GM21526 (cell line): ENCODE data around the gene MSANTD4.
"Not testable (repeated sequence)": the region's sequence is repeated elsewhere in the genome, so short reads cannot be mapped to it uniquely, and the experiment has no call there.

Experiments
- ATAC-seq: cut with Tn5 transposase; IDR thresholded peaks from one replicate; pipeline ENCODE4 v1.9.1; 2021; ENCODE audit warnings: moderate library complexity; ENCODE audit not compliant: unreplicated experiment, low FRiP score

Gene MSANTD4

DNA sequence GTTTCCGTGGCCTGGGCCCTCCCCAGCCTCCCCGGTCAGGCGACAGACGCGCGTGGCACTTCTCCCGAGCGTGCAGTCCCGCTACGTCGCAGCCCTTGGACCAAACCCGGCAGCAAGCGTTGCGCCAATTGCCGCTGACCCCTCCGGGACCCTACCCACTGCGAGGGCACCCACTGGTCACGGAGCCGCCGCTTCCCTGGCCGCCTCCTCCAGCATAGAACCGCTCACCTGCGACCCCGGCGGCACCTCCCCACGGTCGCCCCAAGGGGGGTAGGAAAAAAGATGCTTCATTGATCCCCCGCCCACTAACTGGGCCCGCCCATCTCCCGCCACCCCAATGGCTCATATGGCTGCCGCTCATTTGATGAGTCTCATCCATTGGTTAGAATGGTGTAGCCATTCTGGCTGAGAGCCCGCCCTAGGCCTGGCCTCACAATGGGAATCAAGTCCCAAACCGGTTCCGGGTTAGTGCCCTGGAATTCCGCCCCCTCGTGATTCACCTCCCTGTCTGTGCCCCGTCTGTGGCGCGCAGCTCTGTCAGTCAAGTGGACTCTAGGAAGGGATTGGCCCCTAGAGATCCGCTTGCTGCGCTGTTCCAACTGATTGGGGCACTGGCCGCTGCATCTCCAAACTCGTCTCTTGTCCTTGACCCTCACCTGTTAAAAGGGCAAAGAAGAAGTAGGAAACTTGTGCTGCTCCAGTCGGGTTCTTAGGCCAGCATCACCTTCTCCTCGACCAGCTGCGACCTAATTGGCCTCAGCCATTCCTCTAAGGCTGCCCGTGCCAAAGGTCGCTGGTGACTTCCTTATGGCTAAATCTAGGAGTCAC is at the start of gene MSANTD4:
TSS of gene MSANTD4 (minus strand) at position 274 of the 828 bp plus-strand sequence. CDS start 11,323 bp downstream, outside the sequence.
- ATAC-seq, result peak; percentile 99

DNA sequence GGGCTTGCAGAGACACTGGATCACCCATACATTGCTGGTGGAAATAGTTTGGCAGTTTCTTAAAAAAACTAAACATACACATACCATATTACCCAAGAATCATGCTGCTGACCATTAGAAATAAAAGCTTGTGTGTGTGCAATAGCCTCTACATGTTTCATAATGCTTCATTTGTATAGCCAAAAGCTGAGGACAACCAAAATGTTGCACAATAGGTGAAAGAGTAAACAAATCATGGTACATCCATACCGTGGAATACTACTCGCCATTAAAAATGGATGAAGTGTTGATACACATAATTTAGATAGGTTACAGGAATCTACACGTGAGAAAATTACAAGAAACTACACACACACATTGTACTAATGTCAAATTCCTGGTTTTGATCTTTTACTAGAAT is 48.6 kb upstream of the MSANTD4 start:
- no peak for ATAC-seq

DNA sequence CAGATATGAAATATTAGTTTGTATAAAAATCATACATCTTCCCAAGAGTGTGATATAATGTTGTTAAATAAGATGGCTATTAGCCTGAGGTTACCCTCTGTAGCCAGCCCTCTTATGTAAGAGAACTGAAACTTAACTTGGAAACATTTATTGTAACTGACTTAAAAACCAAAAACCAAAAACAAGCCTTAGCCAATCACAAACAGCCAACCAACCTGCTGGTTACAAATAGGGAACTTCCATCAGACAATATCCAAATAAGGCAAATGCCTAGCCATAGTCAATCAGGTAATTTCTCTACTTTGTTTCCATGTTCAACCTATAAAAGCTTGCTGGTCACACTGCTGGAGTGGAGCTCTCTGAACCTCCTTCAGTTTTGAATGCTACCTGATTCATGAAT is 41.0 kb upstream of the MSANTD4 start:
- no peak for ATAC-seq

DNA sequence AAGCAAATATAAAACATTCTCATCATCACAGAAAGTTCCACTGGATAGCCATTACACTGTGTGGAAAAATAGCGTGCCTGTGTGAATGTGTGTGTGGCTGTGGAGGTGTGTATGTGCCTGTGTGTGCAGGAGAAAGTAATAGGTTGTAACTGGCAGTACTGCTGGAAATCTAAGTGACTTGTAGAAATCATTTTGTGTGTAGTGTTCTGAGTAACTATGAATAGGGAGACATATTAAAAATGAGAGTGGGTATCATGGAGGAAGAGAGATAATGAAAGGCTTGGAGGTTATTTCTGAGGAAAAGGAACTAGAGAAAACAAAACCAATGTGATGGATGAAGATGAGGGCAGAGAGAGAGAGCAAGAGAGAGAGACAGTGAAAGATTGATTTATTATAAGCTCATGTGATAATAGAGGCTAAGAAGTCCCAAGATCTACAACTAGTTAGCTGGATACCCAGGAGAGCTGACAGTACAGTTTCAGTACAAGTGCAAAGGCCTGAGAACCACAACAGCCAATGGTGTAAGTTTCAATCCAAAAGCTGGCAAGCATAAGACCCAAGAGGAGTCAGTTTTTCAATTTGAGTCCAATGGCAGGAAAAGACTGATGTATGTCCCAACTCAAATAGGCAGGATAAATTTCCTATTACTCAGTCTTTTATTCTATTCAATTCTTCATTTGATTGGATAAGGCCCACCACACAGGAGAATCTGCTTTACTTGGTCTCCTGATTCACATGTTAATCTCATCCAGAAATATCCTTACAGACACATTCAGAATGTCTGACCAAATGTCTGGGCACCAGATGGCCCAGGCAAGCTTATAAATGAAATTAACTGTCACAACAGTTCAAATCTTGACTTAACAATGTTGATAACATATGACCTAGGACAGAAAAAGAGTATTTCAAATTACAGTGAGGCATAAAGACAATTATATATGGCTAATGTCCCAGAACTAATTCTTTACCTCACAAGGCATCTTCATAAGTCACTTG is 40.2 kb upstream of the MSANTD4 start:
- no peak for ATAC-seq

DNA sequence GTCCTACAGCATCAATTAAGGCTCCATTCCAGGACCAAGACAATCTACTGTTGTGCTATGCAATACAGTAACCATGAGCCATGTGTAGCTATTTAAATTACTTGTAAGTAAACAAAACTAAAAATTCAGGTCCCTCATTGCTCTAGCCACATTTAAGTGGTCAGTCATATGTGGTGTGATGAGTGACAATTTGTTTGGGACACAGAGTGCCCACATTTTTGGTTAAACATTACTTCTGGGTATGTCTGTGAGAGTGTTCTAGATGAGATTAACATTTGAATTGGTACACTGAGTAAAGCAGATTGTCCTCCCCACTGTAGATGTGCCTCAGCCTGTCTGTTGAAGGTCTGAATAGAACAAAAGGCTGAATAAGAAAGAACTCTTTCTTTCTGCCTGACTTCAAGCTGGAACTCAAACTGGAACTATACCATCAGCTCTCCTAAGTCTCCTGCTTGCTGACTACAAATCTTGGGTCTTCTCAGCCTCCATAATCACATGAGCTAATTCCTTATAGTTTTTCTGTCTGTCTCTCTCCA is 39.3 kb upstream of the MSANTD4 start:
- no peak for ATAC-seq

DNA sequence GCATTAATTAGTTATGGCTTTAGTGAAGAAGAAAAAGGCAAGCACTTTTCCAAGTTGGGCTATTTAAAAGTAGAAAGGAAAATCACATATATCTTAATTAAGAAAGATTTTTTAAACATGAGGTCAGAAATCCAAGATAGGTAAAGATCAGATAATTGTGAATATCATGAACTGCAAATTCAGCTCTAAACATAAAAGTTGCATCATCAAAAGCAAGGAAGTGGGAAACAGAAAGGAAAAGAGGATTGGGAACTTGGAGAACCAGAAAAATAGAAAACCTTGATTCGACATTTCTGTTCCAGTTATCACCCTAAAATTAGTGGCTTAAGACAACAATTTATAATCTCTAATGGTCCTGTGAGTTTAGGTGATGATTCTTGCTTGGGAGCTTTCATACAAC is 37.6 kb upstream of the MSANTD4 start:
- ATAC-seq, result no peak

DNA sequence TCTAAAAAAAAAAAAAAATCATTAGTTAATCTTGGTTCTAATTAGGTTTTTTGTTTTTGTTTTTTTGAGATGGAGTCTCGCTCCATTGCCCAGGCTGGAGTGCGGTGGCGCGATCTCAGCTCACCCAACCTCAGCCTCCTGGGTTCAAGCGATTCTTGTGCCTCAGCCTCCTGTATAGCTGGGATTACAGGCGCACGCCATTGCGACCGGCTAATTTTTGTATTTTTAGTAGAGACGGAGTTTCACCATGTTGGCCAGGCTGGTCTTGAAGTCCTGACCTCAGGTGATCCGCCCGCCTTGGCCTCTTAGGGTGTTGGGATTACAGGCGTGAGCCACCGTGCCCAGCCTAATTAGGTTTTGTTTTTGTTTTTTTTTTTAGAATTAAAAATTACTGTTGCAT is 36.3 kb upstream of the MSANTD4 start:
- ATAC-seq, result not testable (repeated sequence)

DNA sequence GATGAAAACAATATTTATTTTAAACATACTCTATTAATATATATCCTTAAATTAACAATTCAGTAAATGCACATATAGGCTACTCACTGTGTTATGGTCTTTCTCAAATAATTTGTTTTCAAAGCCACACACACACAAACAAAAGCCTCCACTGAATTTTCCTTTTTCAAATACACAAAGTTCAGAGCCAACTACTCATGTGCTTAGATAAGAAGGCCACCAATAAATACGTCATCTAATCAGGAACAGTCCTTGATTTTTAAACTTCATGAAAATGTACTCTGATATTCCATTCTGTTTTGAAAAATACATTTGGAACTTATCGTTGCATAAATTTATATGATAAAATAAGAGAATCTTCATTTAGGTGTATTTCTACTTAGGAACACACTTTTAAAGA is 29.1 kb upstream of the MSANTD4 start:
- ATAC-seq, result no peak

DNA sequence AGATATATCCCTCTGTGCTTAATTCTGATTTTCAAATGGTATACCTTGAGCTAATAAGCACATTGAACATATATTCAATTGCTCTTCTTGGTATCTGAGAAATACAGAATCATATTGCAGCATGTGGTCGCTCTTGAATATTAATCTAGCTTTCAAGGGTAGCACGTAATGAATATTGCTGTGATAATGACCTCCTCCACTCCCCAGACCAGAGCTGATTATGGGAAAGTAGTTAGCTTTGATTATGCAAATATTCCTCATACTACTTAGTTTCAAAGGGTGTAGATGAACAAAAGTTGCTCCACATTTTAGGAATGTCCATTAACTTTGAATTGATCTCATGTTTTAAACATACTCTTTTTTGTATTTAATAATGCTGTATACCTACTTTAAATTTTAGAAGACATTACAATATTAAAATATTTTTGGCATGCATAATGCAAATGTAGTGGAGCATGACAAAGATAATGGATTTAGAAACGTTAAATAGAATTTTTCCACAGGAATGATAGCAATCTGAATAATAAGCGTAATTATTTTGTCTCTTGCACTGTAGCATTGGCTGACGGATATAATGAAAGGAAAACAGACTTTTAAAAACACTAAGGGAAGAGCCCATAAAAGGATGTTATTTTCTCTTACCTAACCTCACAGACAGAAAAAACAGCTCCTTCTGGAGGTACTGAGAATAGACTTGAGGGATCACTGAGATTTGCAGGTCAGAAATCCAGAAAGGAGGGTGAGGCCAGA is 27.9 kb upstream of the MSANTD4 start:
- ATAC-seq, result no peak

DNA sequence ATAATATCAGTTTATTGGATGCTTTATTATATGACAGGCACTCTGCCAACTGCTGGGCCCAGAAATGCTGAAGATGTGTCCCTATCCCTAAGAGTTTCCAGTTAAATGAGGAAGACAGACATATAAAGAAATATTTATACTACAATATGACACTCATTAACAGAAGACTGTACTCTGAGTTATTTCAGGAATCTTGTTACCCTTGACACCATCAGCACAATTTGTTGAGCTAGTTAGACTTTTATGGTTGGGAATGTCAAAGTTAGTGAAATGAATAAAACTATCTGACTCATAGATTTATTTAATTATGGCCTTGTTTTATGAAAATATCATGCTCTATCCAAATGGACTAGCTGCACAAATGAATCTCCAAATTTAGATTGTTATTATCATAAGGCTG is 25.6 kb upstream of the MSANTD4 start:
- ATAC-seq, result no peak

DNA sequence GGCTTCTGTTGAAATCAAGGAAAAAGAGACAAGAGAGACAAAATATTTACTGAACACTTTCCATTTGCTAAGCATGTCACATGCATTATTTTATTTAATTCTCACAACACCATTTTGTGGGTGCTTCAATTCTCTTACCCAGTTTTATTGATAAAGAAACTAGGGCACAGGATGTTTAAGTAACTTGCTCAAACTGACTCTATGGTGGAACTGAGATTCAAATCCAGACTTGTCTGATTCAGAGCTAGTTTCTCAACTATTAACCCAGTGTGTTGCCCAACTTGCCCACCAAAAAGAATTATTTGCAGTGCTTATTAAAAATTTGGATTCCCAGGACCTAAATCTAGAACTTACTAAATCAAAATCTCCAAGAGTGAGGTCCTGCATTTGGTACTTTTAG is 21.5 kb upstream of the MSANTD4 start:
- ATAC-seq, result no peak

DNA sequence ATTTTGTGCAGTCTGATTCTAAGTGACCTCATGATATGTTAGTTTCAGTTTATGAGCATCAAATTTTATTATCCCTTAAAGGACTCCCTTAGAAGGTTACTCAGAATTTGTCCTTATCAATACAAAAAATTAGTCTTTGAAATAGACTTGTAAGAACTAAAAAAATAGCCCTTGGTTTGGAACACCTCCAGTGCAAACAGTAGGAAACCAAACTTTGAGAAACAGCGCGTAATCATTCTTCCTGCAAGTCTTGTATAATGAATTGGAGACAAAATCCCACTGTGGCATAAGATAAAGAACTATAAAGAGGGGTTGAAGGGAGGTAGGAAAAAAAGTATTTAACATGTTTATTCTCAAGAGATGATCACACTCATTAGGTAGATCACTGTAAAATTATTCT is 10.8 kb upstream of the MSANTD4 start:
- ATAC-seq, result no peak

DNA sequence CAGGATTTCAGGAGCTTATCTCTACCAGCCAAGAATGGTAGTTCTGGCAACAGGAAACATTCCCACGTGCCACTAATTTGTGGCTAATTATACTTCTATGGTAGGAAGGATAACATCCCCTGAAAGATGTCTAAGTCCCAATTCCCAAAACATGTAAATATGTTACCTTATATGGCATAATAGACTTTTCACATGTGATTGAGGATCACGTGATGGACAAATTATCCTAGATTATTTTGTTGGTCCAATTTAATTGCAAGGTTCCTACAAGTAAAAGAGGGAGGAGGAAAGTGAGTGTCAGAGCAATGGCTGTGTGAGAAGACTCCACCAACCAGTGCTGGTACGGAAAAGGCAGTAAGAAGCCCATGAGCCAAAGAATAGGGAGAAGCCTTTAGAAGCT is 9.9 kb upstream of the MSANTD4 start:
- ATAC-seq, result no peak

DNA sequence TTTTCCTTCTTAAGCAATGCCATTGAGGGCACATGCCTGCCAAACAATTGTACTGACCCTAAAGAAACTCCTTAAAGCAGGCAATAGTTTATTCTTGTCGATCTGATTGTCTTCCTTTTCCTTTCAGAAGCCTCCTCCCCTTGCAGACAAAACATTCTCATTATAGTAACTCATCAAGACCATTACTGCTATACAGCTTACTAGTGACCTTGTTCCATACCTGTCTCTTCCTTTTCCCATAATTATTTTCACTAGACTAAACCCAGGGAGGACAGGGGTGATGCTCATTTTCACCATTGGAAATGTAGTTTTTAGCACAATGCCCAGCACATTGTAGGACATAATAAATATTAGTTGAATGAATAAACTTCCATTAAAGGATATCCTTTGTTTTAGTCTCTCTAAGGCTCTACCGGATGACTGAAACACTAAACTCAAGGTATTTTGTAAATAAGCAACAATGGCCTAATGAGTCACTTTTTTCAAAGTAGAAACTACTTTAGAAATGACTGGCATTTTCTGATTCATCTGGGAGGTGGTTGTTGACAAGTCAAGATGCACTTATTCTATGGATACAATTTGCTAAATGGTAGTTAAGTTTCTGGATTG is 9.3 kb upstream of the MSANTD4 start:
- ATAC-seq, result no peak

DNA sequence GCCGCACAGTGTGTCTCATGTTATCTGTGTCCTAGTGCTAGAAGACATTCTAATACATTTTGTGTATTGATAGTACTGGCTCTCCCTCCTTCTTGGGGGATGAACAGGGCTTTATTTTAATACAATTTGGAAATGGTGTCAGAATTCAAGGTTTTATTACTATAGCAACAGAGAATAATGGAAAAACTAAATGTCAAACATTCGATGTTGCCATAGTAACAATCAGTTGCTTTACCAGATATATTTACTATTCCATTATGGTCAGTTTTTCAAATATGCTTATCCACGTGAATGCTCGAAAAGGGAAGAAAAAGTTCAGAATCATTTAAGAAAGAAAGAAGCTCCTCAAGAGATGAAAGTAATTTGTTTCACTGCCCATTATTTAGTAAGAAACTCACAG is 8.6 kb upstream of the MSANTD4 start:
- no peak for ATAC-seq

DNA sequence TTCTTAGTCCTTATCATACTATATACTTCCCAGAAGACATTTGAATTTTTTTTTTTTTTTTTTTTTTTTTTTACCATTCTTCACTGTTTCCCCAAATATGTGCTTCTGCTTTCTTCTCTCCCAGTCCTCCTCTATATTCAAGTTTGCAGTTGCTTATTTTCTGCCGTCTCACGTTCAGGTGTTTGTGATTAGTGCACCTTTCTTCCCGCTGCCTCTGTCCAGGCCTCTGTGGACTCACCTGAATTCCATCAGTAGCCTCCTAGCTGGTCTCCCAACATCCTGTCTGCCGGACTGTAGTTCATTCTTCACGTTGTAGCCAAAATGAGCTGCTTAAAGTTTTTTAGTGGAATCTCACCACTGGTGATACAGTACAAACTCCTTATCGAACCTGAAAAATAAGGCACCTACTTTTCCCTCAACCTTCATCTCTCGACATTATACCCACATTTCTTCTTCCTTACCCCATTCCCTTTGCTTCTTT is 795 bp upstream of the MSANTD4 start:
- ATAC-seq, result no peak

DNA sequence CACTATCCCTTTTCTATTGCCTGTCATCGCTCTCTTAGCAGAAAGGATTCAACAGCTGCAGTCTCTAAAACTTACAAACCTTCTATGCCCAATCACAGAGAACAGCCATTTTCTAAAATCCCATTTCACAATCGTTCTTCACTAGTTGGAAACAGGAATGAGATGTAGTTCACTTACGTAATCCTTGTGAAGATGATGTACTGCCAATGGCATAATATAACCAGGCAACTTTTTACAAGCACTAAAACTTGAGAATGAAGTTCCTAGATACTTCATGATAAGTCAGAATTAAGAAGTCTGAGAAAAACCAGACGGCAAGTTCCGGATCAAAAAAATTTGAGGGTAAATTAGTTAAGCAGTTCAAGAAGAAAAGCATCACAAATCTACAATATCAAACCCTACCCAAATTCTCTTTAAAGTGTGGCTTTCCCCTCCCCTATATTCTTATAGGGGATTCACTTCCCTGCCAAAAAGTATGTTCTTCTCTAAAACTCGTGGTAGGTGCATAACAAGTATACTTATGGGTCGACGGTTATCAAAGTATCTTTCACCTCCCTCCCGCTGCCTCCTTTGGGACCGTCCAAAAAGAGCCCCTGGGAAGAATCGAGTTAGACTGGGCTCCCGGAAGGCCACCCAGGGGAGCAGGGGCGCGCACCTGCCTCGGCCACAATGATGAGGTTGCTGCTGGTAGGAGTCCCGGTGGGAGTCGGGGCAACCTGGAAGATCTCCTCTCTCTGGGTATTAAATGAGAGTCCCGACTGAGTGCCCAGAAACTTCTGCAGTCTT is 666 bp downstream of the MSANTD4 start:
- ATAC-seq, result peak; percentile 19

DNA sequence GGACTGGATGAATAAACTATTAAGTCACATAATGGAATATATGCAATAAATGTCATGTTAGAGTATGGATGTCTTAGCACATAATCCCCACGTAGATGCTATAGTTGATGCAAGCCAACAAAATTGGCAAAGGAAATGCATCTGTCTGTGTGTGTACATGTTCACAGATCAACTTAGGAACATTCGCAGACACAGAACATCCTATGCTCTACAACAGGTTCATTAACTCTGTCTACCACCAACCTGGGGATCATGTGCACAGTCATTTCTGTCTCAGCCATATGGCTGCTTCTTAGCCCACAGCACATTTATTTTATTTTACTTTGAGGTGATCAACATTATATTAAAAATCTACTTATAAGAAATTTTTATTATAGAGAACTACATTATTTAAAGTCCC is 4.9 kb downstream of the MSANTD4 start:
- ATAC-seq, result no peak

DNA sequence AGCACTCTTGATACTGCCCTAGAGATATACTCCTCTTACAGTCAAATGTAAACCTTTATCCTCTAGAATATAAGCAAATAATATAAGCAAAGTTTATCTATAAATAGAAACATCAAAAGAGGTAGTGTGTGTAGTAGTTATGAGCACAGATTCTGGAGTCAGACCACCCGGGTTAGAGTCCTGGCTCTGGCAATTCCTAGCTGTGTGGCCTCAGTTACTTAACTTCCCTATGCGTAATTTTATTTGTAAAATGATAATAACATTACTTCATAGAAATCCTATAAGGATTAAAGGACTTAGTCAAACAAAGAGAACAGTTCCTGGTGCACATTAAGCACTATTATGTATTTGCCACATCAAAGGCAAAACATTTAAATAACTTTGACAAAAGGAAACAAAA is 7.0 kb downstream of the MSANTD4 start:
- no peak for ATAC-seq
